HepG2 (cell line): ENCODE data around the gene USP7. TPM values are rescaled to one million over a fixed set of nuclear protein-coding genes. Genes with fewer than 3 reads are reported as not detected.

ENCODE experiments used
- HDAC2 ChIP-seq: sonication (generic); formaldehyde crosslinking; IDR thresholded peaks from 2 replicates; pipeline ENCODE4 v1.4.0; 2020; ENCODE audit warnings: missing genetic modification reagents
- HDAC6 ChIP-seq: fragments of 200-600 bp; sonication (generic); IDR thresholded peaks from 2 replicates; pipeline ENCODE4 v1.7.0; 2017; ENCODE audit warnings: mild to moderate bottlenecking, antibody characterized with exemption, low read length, low read depth
- HOXD1 ChIP-seq: sonication (generic); formaldehyde crosslinking; IDR thresholded peaks from 2 replicates; pipeline ENCODE4 v1.5.0; 2020; ENCODE audit warnings: missing genetic modification reagents
- JUN ChIP-seq: sonication (generic); formaldehyde crosslinking; IDR thresholded peaks from 2 replicates; pipeline ENCODE4 v1.4.0; 2020; ENCODE audit warnings: mild to moderate bottlenecking, missing genetic modification reagents
- NAIF1 ChIP-seq: sonication (generic); formaldehyde crosslinking; IDR thresholded peaks from 2 replicates; pipeline ENCODE4 v1.5.0; 2020; ENCODE audit warnings: mild to moderate bottlenecking, missing genetic modification reagents, borderline replicate concordance
- NCOR1 ChIP-seq: fragments of 200-600 bp; sonication (generic); IDR thresholded peaks from 2 replicates; pipeline ENCODE4 v1.7.0; 2017; ENCODE audit warnings: antibody characterized with exemption, low read length, borderline replicate concordance
- NR2F1 ChIP-seq, 2 experiments: fragments of 450-650 bp in 1 of 2; formaldehyde crosslinking in 1 of 2; IDR thresholded peaks; 2 replicates each; pipeline versions ENCODE4 v1.5.0 to v1.6.1; 2016 to 2020; ENCODE audit warnings: mild to moderate bottlenecking in 1 of 2, missing compliant biosample characterization in 1 of 2, missing genetic modification reagents in 1 of 2, moderate library complexity in 1 of 2
- SMARCC2 ChIP-seq: fragments of 450-650 bp; IDR thresholded peaks from 2 replicates; pipeline ENCODE4 v1.6.1; 2017; ENCODE audit warnings: antibody characterized with exemption, mild to moderate bottlenecking
- THYN1 ChIP-seq: sonication (generic); formaldehyde crosslinking; IDR thresholded peaks from 2 replicates; pipeline ENCODE4 v1.8.1; 2023; ENCODE audit warnings: low read depth, mild to moderate bottlenecking, moderate library complexity, missing genetic modification reagents, borderline replicate concordance
- ZFP1 ChIP-seq: IDR thresholded peaks from 2 replicates; pipeline ENCODE4 v1.6.1; 2016
- ZMYM3 ChIP-seq: sonication (generic); formaldehyde crosslinking; IDR thresholded peaks from 2 replicates; pipeline ENCODE4 v1.5.1; 2020; ENCODE audit warnings: mild to moderate bottlenecking, missing genetic modification reagents
- ZNF350 ChIP-seq: sonication (generic); formaldehyde crosslinking; IDR thresholded peaks from 2 replicates; pipeline ENCODE4 v1.4.0; 2020; ENCODE audit warnings: mild to moderate bottlenecking, low read depth, missing genetic modification reagents, borderline replicate concordance
- ZNF367 ChIP-seq: sonication (generic); formaldehyde crosslinking; IDR thresholded peaks from 2 replicates; pipeline ENCODE4 v1.4.0; 2020; ENCODE audit warnings: missing genetic modification reagents, borderline replicate concordance
- ZNF572 ChIP-seq: sonication (generic); formaldehyde crosslinking; IDR thresholded peaks from 2 replicates; pipeline ENCODE4 v1.5.1; 2020; ENCODE audit warnings: mild to moderate bottlenecking, missing genetic modification reagents
- ZNF644 ChIP-seq: IDR thresholded peaks from 2 replicates; pipeline ENCODE4 v1.6.1; 2016; ENCODE audit warnings: low read depth
- ZNF720 ChIP-seq: sonication (generic); formaldehyde crosslinking; IDR thresholded peaks from 2 replicates; pipeline ENCODE4 v1.4.0; 2020; ENCODE audit warnings: missing genetic modification reagents
- ZNF737 ChIP-seq: sonication (generic); formaldehyde crosslinking; IDR thresholded peaks from 2 replicates; pipeline ENCODE4 v1.5.0; 2020; ENCODE audit warnings: missing genetic modification reagents, mild to moderate bottlenecking, borderline replicate concordance
- ZNF839 ChIP-seq: sonication (generic); formaldehyde crosslinking; IDR thresholded peaks from 2 replicates; pipeline ENCODE4 v1.4.0; 2020; ENCODE audit warnings: missing genetic modification reagents, mild to moderate bottlenecking, borderline replicate concordance
- polyA plus RNA-seq, 8 experiments: library from polyadenylated mRNA; depleted of rRNA in 3 of 8; stranded (reverse) in 7 of 8; unstranded in 1 of 8; fragments of >200 nt; fragmentation: Illumina TruSeq in 4 of 8; extraction: Trizol in 4 of 8; gene quantifications; 2 replicates each; pipeline versions ENCODE4 v1.2.1 to v1.2.3, GENCODE V29; 2011 to 2016; ENCODE audit warnings: low read depth in 4 of 8, missing spikeins in 1 of 8, mixed read lengths in 1 of 8; ENCODE audit not compliant: insufficient read depth in 1 of 8
- total RNA-seq, 5 experiments: library from RNA; depleted of rRNA; stranded (reverse); fragments of >200 nt; fragmentation: Illumina TruSeq; extraction: Trizol; gene quantifications; 2 replicates each; pipeline ENCODE4 v1.2.3, GENCODE V29; 2016; ENCODE audit warnings: low read depth in 1 of 5
- TF ChIP-seq, protein P1 (sequence below): sonication (generic); formaldehyde crosslinking; IDR thresholded peaks from 2 replicates; pipeline ENCODE4 v1.4.0; 2020; ENCODE audit warnings: missing genetic modification reagents
- TF ChIP-seq, protein P2 (sequence below): IDR thresholded peaks from 2 replicates; pipeline ENCODE4 v1.6.1; 2016; ENCODE audit warnings: missing compliant biosample characterization, missing genetic modification reagents, borderline replicate concordance
- TF ChIP-seq, protein P3 (sequence below): sonication (generic); formaldehyde crosslinking; IDR thresholded peaks from 2 replicates; pipeline ENCODE4 v1.8.0; 2022; ENCODE audit warnings: missing genetic modification reagents, mild to moderate bottlenecking, inconsistent platforms, borderline replicate concordance

USP7 gene
- total and polyA plus RNA-seq, 2 of the 13 experiments (the other 11 are each of a cell fraction or from before 2014, with no cell fraction given) = 52.5 to 173 TPM

GRCh38 chr16:8859913-8860881 lies 103.5 kb downstream of the USP7 start (continued):
- TF ChIP-seq, protein P1, sequence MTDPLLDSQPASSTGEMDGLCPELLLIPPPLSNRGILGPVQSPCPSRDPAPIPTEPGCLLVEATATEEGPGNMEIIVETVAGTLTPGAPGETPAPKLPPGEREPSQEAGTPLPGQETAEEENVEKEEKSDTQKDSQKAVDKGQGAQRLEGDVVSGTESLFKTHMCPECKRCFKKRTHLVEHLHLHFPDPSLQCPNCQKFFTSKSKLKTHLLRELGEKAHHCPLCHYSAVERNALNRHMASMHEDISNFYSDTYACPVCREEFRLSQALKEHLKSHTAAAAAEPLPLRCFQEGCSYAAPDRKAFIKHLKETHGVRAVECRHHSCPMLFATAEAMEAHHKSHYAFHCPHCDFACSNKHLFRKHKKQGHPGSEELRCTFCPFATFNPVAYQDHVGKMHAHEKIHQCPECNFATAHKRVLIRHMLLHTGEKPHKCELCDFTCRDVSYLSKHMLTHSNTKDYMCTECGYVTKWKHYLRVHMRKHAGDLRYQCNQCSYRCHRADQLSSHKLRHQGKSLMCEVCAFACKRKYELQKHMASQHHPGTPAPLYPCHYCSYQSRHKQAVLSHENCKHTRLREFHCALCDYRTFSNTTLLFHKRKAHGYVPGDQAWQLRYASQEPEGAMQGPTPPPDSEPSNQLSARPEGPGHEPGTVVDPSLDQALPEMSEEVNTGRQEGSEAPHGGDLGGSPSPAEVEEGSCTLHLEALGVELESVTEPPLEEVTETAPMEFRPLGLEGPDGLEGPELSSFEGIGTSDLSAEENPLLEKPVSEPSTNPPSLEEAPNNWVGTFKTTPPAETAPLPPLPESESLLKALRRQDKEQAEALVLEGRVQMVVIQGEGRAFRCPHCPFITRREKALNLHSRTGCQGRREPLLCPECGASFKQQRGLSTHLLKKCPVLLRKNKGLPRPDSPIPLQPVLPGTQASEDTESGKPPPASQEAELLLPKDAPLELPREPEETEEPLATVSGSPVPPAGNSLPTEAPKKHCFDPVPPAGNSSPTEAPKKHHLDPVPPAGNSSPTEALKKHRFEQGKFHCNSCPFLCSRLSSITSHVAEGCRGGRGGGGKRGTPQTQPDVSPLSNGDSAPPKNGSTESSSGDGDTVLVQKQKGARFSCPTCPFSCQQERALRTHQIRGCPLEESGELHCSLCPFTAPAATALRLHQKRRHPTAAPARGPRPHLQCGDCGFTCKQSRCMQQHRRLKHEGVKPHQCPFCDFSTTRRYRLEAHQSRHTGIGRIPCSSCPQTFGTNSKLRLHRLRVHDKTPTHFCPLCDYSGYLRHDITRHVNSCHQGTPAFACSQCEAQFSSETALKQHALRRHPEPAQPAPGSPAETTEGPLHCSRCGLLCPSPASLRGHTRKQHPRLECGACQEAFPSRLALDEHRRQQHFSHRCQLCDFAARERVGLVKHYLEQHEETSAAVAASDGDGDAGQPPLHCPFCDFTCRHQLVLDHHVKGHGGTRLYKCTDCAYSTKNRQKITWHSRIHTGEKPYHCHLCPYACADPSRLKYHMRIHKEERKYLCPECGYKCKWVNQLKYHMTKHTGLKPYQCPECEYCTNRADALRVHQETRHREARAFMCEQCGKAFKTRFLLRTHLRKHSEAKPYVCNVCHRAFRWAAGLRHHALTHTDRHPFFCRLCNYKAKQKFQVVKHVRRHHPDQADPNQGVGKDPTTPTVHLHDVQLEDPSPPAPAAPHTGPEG (CRISPR knock-in tag) = no peak; the same call in 1 of the 2 replicates
- TF ChIP-seq ZNF644 (no peak), JUN (CRISPR knock-in tag) (no peak), HDAC6 (no peak), HOXD1 (peak; percentile 52; the same call in 1 of the 2 replicates), ZNF839 (CRISPR knock-in tag) (no peak; the same call in 1 of the 2 replicates), ZNF367 (CRISPR knock-in tag) (no peak), HDAC2 (CRISPR knock-in tag) (peak; percentile 95), ZMYM3 (CRISPR knock-in tag) (peak; percentile 92), SMARCC2 (no peak), NAIF1 (CRISPR knock-in tag) (no peak), ZNF720 (CRISPR knock-in tag) (no peak), ZNF737 (CRISPR knock-in tag) (no peak), ZNF350 (CRISPR knock-in tag) (peak; percentile 92), ZNF572 (CRISPR knock-in tag) (no peak), NR2F1 (CRISPR knock-in tag; IDR thresholded peaks at IDR 0.05) (peak; percentile 98 to 99), THYN1 (CRISPR knock-in tag) (no peak), NCOR1 (peak; percentile 59; the same call in 1 of the 2 replicates), ZFP1 (peak; percentile 89; the same call in 1 of the 2 replicates)
- TF ChIP-seq, protein P2, sequence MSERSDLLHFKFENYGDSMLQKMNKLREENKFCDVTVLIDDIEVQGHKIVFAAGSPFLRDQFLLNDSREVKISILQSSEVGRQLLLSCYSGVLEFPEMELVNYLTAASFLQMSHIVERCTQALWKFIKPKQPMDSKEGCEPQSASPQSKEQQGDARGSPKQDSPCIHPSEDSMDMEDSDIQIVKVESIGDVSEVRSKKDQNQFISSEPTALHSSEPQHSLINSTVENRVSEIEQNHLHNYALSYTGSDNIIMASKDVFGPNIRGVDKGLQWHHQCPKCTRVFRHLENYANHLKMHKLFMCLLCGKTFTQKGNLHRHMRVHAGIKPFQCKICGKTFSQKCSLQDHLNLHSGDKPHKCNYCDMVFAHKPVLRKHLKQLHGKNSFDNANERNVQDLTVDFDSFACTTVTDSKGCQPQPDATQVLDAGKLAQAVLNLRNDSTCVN = peak; percentile 80
- TF ChIP-seq, protein P3, sequence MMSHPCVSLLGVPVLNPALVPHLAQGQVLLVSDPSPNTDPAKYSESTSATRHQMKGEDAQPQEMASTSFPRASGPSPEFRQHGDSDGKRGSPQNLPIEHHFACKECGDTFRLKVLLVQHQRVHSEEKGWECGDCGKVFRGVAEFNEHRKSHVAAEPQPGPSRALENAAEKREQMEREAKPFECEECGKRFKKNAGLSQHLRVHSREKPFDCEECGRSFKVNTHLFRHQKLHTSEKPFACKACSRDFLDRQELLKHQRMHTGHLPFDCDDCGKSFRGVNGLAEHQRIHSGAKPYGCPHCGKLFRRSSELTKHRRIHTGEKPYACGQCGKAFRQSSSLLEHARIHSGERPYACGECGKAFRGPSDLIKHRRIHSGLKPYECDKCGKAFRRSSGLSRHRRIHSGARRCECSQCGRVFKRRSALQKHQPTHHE (CRISPR knock-in tag) = peak; percentile 54; the same call in 1 of the 2 replicates
